ENCODE data around the gene CBARP.

DNA sequence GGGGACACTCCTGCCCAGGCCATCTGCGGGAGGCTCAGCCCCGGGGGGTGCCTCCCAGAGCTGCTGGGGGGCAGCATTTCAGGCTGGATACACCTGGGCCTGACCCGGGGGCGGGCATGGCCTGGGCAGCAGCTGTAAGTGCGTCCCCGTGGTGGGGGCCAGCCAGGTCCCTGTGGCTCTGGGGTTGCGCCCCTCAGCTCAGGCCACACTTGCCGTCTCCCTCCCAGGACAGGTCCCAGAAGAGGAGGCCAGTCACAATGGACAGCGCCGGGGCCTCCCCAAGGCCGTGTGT is 11.6 kb downstream of the CBARP start:
- TF ChIP-seq, protein P1, sequence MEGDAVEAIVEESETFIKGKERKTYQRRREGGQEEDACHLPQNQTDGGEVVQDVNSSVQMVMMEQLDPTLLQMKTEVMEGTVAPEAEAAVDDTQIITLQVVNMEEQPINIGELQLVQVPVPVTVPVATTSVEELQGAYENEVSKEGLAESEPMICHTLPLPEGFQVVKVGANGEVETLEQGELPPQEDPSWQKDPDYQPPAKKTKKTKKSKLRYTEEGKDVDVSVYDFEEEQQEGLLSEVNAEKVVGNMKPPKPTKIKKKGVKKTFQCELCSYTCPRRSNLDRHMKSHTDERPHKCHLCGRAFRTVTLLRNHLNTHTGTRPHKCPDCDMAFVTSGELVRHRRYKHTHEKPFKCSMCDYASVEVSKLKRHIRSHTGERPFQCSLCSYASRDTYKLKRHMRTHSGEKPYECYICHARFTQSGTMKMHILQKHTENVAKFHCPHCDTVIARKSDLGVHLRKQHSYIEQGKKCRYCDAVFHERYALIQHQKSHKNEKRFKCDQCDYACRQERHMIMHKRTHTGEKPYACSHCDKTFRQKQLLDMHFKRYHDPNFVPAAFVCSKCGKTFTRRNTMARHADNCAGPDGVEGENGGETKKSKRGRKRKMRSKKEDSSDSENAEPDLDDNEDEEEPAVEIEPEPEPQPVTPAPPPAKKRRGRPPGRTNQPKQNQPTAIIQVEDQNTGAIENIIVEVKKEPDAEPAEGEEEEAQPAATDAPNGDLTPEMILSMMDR (conservative IDR thresholded peaks at IDR 0.05 in 1 of 2, IDR thresholded peaks at IDR 0.05 in 1 of 2; ENCODE audit: low read depth in 1 of 2, low read length in 2 of 2) = no peak
- TF ChIP-seq EZH2 (IDR thresholded peaks at IDR 0.05; ENCODE audit: low read length, missing control alignments) = no peak
